ENCODE data around the gene PRIM2.

DNA sequence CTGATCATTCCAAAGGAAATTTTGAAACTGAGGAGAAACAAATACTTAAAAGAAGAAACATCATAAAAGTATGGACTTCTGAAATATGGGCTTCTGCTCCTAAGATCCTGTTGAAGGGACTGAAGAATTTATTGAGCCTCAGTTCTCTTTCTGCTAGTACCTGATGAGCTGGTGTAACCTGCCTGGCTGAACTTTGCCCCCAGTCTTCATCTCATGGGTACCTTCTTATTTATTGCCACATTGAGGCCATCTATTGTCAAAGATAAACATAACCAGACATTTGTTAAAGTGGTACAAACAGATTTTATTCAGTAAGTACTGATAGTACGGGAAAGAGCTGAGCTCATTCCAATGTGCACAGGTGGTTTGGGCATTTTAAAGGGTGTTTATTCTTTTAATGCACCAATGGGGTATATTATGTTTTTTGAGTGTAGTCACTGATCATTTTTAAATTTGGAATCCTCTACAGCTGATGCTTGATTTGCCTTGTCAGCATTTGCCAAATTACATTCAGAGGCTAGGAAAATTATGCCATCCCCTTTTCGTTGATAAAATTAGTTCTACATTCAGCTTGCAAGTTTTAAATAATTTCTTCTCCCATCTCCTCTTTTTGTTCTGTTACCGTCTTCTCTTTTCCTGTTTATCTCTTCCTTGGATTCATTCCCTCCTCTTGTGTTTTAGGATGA is 118.2 kb downstream of the PRIM2 start:
- no peak for TF ChIP-seq TAF1 (IDR thresholded peaks at IDR 0.05; ENCODE audit: borderline replicate concordance, insufficient read depth, low read length)
- TF ChIP-seq, protein P1, sequence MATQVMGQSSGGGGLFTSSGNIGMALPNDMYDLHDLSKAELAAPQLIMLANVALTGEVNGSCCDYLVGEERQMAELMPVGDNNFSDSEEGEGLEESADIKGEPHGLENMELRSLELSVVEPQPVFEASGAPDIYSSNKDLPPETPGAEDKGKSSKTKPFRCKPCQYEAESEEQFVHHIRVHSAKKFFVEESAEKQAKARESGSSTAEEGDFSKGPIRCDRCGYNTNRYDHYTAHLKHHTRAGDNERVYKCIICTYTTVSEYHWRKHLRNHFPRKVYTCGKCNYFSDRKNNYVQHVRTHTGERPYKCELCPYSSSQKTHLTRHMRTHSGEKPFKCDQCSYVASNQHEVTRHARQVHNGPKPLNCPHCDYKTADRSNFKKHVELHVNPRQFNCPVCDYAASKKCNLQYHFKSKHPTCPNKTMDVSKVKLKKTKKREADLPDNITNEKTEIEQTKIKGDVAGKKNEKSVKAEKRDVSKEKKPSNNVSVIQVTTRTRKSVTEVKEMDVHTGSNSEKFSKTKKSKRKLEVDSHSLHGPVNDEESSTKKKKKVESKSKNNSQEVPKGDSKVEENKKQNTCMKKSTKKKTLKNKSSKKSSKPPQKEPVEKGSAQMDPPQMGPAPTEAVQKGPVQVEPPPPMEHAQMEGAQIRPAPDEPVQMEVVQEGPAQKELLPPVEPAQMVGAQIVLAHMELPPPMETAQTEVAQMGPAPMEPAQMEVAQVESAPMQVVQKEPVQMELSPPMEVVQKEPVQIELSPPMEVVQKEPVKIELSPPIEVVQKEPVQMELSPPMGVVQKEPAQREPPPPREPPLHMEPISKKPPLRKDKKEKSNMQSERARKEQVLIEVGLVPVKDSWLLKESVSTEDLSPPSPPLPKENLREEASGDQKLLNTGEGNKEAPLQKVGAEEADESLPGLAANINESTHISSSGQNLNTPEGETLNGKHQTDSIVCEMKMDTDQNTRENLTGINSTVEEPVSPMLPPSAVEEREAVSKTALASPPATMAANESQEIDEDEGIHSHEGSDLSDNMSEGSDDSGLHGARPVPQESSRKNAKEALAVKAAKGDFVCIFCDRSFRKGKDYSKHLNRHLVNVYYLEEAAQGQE (IDR thresholded peaks at IDR 0.05; ENCODE audit: insufficient read depth in 1 of 2, low read depth in 2 of 2, low read length in 2 of 2) = no peak
- TF ChIP-seq POLR2AphosphoS5 (IDR thresholded peaks at IDR 0.05; ENCODE audit: low read depth, low read length) = no peak
- TF ChIP-seq SIN3A (IDR thresholded peaks at IDR 0.05; ENCODE audit: borderline replicate concordance, insufficient read depth, low read length) = no peak
- no peak for TF ChIP-seq FOXP2 (optimal IDR thresholded peaks at IDR 0.05; ENCODE audit: borderline replicate concordance, extremely low read depth, extremely low read length, insufficient read depth)

All from PFSK-1 (cell line).